ENCODE data around the gene ZCCHC7.
"Not testable (repeated sequence)": the region's sequence is repeated elsewhere in the genome, so short reads cannot be mapped to it uniquely, and the experiment has no call there.

The ZCCHC7 gene

GRCh38 chr9:37119907-37120842, at the start of gene ZCCHC7:
TSS of gene ZCCHC7 (plus strand) at chr9:37120574.
- peak; percentile 91 to 95 for DNase-seq

- not testable (repeated sequence) for DNase-seq
These were observed 45.6 kb upstream of the ZCCHC7 start for GRCh38 chr9:37074790-37075189.

GRCh38 chr9:37079370-37080164, 40.8 kb upstream of the ZCCHC7 start:
- DNase-seq: peak; percentile 88 to 95

- peak in 1 of 2 donors; percentile 37 for DNase-seq
These were observed 40.2 kb upstream of the ZCCHC7 start for GRCh38 chr9:37080165-37080628.

- not testable (repeated sequence) for DNase-seq
These were observed 38.9 kb upstream of the ZCCHC7 start for GRCh38 chr9:37081507-37081906.

- no peak for DNase-seq
These were observed 38.1 kb upstream of the ZCCHC7 start for GRCh38 chr9:37082214-37082765.

- no peak for DNase-seq
These were observed 36.7 kb upstream of the ZCCHC7 start for GRCh38 chr9:37083654-37084053.

- DNase-seq: no peak
These were observed 35.1 kb upstream of the ZCCHC7 start for GRCh38 chr9:37085233-37085632.

- DNase-seq: not testable (repeated sequence)
These were observed 27.6 kb upstream of the ZCCHC7 start for GRCh38 chr9:37092714-37093295.

GRCh38 chr9:37094751-37095150, 25.6 kb upstream of the ZCCHC7 start:
- no peak for DNase-seq

- DNase-seq: no peak
These were observed 23.7 kb upstream of the ZCCHC7 start for GRCh38 chr9:37096628-37097027.

- no peak for DNase-seq
These were observed 23.1 kb upstream of the ZCCHC7 start for GRCh38 chr9:37097294-37097693.

- DNase-seq: no peak
These were observed 20.0 kb upstream of the ZCCHC7 start for GRCh38 chr9:37100327-37100726.

GRCh38 chr9:37100741-37101140, 19.6 kb upstream of the ZCCHC7 start:
- no peak for DNase-seq

- no peak for DNase-seq
These were observed 17.9 kb upstream of the ZCCHC7 start for GRCh38 chr9:37102486-37102885.

- no peak for DNase-seq
These were observed 16.0 kb upstream of the ZCCHC7 start for GRCh38 chr9:37104183-37104889.

- DNase-seq: no peak
These were observed 15.1 kb upstream of the ZCCHC7 start for GRCh38 chr9:37105234-37105633.

GRCh38 chr9:37107701-37108100, 12.7 kb upstream of the ZCCHC7 start:
- DNase-seq: no peak

- not testable (repeated sequence) for DNase-seq
These were observed 5.9 kb upstream of the ZCCHC7 start for GRCh38 chr9:37114442-37114841.

GRCh38 chr9:37117956-37118355, 2.4 kb upstream of the ZCCHC7 start:
- no peak for DNase-seq

- DNase-seq: no peak
These were observed 1.0 kb upstream of the ZCCHC7 start for GRCh38 chr9:37119360-37119759.

- DNase-seq: not testable (repeated sequence)
These were observed 515 bp downstream of the ZCCHC7 start for GRCh38 chr9:37120843-37121335.

All from hippocampal formation (tissue), 2 donors.